DOHH2 (cell line): ENCODE data around the gene CCDC85C.

ENCODE experiments used
- H3F3A ChIP-seq: fragments of 200-600 bp; sonication (generic), shearing (Covaris generic); 2 replicates; pipeline ENCODE4 v1.6.0; 2016; ENCODE audit warnings: antibody characterized with exemption, mild to moderate bottlenecking; ENCODE audit not compliant: control insufficient read depth, insufficient read depth
- H3K27ac ChIP-seq: fragments of 200-600 bp; sonication (generic); 2 replicates; pipeline ENCODE4 v1.5.1; 2014; ENCODE audit warnings: low read depth, mild to moderate bottlenecking, low read length, moderate library complexity
- H3K27me3 ChIP-seq: fragments of 200-600 bp; sonication (generic); 2 replicates; pipeline ENCODE4 v1.6.1; 2014; ENCODE audit warnings: mild to moderate bottlenecking, low read length, mixed read lengths; ENCODE audit not compliant: control insufficient read depth
- H3K36me3 ChIP-seq: fragments of 200-600 bp; sonication (generic); 2 replicates; pipeline ENCODE4 v1.6.1; 2014; ENCODE audit warnings: mild to moderate bottlenecking, low read length, moderate library complexity, mixed read lengths; ENCODE audit not compliant: control insufficient read depth
- H3K4me1 ChIP-seq: fragments of 200-600 bp; sonication (generic); 2 replicates; pipeline ENCODE4 v1.6.1; 2014; ENCODE audit warnings: mild to moderate bottlenecking, low read length, mixed read lengths; ENCODE audit not compliant: control insufficient read depth
- H3K4me2 ChIP-seq: fragments of 200-600 bp; sonication (generic); 2 replicates; pipeline ENCODE4 v1.6.0; 2014; ENCODE audit warnings: mild to moderate bottlenecking, low read length, moderate library complexity
- H3K4me3 ChIP-seq: fragments of 200-600 bp; sonication (generic); 2 replicates; pipeline ENCODE4 v1.5.1; 2014; ENCODE audit warnings: mild to moderate bottlenecking, low read length, mixed read lengths
- H3K79me2 ChIP-seq: fragments of 200-600 bp; sonication (generic); 2 replicates; pipeline ENCODE4 v1.6.1; 2014; ENCODE audit warnings: mild to moderate bottlenecking, low read length, mixed read lengths; ENCODE audit not compliant: control insufficient read depth
- H3K9me2 ChIP-seq: fragments of 200-600 bp; sonication (generic); replicated peaks from 2 replicates; pipeline ENCODE4 v1.6.1; 2014; ENCODE audit warnings: mild to moderate bottlenecking, low read length, mixed read lengths; ENCODE audit not compliant: control insufficient read depth
- H3K9me3 ChIP-seq: fragments of 200-600 bp; sonication (generic); 2 replicates; pipeline ENCODE4 v1.6.1; 2014; ENCODE audit warnings: antibody characterized with exemption, low read length, mixed read lengths; ENCODE audit not compliant: control insufficient read depth, insufficient read depth
- H4K20me1 ChIP-seq: fragments of 200-600 bp; sonication (generic); 2 replicates; pipeline ENCODE4 v1.6.0; 2014; ENCODE audit warnings: low read depth, mild to moderate bottlenecking, antibody characterized with exemption, low read length, moderate library complexity; ENCODE audit not compliant: control insufficient read depth, insufficient read depth
- EZH2phosphoT487 ChIP-seq: fragments of 200-600 bp; sonication (generic); IDR thresholded peaks from 2 replicates; pipeline ENCODE4 v1.6.1; 2017; ENCODE audit warnings: borderline replicate concordance, mild to moderate bottlenecking, antibody characterized with exemption, low read length, moderate library complexity, mixed read lengths
- TF ChIP-seq, protein P1 (sequence below): fragments of 200-600 bp; sonication (generic); IDR thresholded peaks from one replicate; pipeline ENCODE4 v1.5.1; 2014; ENCODE audit warnings: antibody characterized with exemption, mild to moderate bottlenecking, low read depth, low read length; ENCODE audit not compliant: poor library complexity, severe bottlenecking

The CCDC85C gene

DNA sequence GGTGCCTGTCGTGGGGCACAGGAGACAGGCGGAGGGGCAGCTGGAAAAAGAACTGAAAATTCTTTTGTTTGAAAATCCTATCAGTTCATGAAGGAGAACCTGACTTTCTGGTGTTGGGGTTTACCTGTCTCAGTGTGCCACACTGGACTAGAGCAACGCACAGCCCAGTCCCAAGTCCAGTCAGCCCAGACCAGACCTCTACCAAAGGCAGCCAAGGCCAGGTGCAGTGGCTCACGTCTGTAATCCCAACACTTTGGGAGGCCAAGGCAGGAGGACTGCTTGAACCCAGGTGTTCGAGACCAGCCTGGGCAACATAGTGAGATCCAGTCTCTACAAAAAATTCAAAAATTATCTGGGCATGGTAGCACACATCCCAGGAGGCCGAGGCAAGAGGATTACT lies 4.6 kb downstream of the CCDC85C start:
- H3K27me3 ChIP-seq = no peaks in the 10 kb centered on the region
- no peaks in the 10 kb centered on the region for H3K4me1 ChIP-seq
- no peak for TF ChIP-seq EZH2phosphoT487
- TF ChIP-seq, protein P1, sequence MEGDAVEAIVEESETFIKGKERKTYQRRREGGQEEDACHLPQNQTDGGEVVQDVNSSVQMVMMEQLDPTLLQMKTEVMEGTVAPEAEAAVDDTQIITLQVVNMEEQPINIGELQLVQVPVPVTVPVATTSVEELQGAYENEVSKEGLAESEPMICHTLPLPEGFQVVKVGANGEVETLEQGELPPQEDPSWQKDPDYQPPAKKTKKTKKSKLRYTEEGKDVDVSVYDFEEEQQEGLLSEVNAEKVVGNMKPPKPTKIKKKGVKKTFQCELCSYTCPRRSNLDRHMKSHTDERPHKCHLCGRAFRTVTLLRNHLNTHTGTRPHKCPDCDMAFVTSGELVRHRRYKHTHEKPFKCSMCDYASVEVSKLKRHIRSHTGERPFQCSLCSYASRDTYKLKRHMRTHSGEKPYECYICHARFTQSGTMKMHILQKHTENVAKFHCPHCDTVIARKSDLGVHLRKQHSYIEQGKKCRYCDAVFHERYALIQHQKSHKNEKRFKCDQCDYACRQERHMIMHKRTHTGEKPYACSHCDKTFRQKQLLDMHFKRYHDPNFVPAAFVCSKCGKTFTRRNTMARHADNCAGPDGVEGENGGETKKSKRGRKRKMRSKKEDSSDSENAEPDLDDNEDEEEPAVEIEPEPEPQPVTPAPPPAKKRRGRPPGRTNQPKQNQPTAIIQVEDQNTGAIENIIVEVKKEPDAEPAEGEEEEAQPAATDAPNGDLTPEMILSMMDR = no peak
- no peaks in the 10 kb centered on the region for H3F3A ChIP-seq
- no peak overlapping the region for H3K27ac ChIP-seq
- H3K4me3 ChIP-seq = no peak overlapping the region
- no peaks in the 10 kb centered on the region for H4K20me1 ChIP-seq
- H3K36me3 ChIP-seq = no peaks in the 10 kb centered on the region
- H3K9me3 ChIP-seq = no peaks in the 10 kb centered on the region
- no peaks in the 10 kb centered on the region for H3K9me2 ChIP-seq
- H3K4me2 ChIP-seq = no peak overlapping the region
- H3K79me2 ChIP-seq = no peaks in the 10 kb centered on the region

DNA sequence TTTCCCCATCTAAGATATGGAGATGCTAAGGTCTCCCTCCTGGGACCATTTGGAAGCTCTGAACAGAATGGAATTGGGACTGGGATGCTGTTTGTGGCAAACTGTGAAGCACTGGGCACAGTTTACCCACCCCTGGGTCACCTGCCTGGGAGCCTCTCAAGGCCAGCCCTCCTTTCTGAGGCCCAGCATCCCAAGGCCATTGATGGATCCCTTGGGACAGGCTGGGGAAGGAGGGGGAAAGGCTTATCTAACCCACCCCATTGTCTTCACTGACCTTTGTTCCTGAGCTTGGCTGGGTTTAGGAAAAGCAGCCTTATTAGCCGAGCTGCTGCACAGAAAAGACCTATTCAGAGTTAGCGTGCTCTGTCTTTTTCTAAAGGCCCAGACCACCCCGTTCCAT lies 5.2 kb downstream of the CCDC85C start:
- Histone ChIP-seq H3K36me3 (no peaks in the 10 kb centered on the region), H3F3A (no peaks in the 10 kb centered on the region), H3K27me3 (no peaks in the 10 kb centered on the region), H3K4me1 (no peaks in the 10 kb centered on the region), H3K4me3 (no peak overlapping the region), H3K79me2 (no peaks in the 10 kb centered on the region), H3K4me2 (no peak overlapping the region), H3K27ac (no peak overlapping the region), H3K9me2 (no peaks in the 10 kb centered on the region), H4K20me1 (no peaks in the 10 kb centered on the region), H3K9me3 (no peaks in the 10 kb centered on the region)
- TF ChIP-seq, protein P1 = no peak
- TF ChIP-seq EZH2phosphoT487 = no peak

DNA sequence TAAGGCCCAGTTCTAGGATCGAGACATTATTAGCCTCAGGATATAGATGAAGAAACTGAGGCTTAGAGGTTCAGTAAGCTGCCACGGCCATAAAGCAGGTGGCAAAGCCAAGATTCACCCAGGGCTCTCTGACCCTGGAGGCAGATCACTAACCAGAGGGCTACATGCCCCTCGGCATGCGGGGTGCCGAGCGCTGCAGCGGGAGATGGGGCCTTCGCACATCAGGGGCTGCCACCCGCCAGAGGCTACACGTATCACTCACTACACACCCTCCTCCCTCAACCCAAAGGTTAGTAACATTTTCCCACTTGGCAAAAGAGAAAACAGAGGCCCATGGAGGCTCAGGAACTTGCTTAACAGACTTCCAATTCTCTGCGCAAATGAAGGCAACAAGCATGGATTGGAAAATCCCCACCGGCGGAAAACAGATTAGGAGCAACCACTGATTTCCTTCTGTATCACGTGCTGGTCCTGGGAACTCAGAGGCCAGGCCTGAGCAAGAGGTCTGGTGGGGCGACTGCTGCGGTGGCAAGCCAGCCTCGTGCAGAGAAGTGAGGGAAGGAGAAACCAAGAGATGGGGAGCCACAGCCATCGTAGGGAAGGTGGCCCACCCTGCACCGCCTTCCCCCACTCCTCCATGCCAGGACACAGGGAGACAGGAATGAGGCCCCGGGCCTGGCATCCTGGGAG lies 6.0 kb downstream of the CCDC85C start:
- no peaks in the 10 kb centered on the region for H3F3A ChIP-seq
- H4K20me1 ChIP-seq = no peaks in the 10 kb centered on the region
- no peaks in the 10 kb centered on the region for H3K9me3 ChIP-seq
- no peaks in the 10 kb centered on the region for H3K79me2 ChIP-seq
- no peaks in the 10 kb centered on the region for H3K4me1 ChIP-seq
- no peak overlapping the region for H3K27ac ChIP-seq
- TF ChIP-seq, protein P1 = no peak
- TF ChIP-seq EZH2phosphoT487 = no peak
- H3K36me3 ChIP-seq = no peaks in the 10 kb centered on the region
- no peak overlapping the region for H3K4me3 ChIP-seq
- no peak overlapping the region for H3K4me2 ChIP-seq
- H3K27me3 ChIP-seq = no peaks in the 10 kb centered on the region
- H3K9me2 ChIP-seq = no peaks in the 10 kb centered on the region
